Gastroesophageal sphincter (tissue), 4 donors: ENCODE data around the gene VPS33A. TPM values are rescaled to one million over a fixed set of nuclear protein-coding genes. Genes with fewer than 3 reads are reported as not detected.

Experiments
- ATAC-seq: fragments of 150-250 bp; one replicate; pipeline ENCODE4 v1.9.1; 2016; ENCODE audit warnings: mild to moderate bottlenecking, moderate library complexity
- H3K27ac ChIP-seq, 4 donors: fragments of 200-600 bp; sonication (generic) in 3 of 4; 1 replicate in 3 of 4; 2 replicates in 1 of 4; pipeline ENCODE4 v1.5.1; 2016 to 2019
- H3K27me3 ChIP-seq: fragments of 200-600 bp; sonication (generic); one replicate; pipeline ENCODE4 v1.5.1; 2019
- H3K36me3 ChIP-seq, 2 donors: fragments of 200-600 bp; sonication (generic); one replicate each; pipeline ENCODE4 v1.5.1; 2019; ENCODE audit warnings: control low read depth in 1 of 2
- H3K4me1 ChIP-seq, 3 donors: fragments of 200-600 bp; sonication (generic); 1 replicate in 2 of 3; 2 replicates in 1 of 3; pipeline ENCODE4 v1.5.1; 2016 to 2019; ENCODE audit warnings: control low read depth in 2 of 3
- H3K4me3 ChIP-seq, 2 donors: fragments of 200-600 bp; sonication (generic); one replicate each; pipeline ENCODE4 v1.5.1; 2019; ENCODE audit warnings: mild to moderate bottlenecking in 1 of 2, moderate library complexity in 1 of 2
- H3K9me3 ChIP-seq, 3 donors: fragments of 200-600 bp; sonication (generic); one replicate each; pipeline ENCODE4 v1.5.1; 2017 to 2019; ENCODE audit warnings: control low read depth in 2 of 3
- CTCF ChIP-seq, 4 experiments: fragments of 200-600 bp in 2 of 4; fragments of 450-650 bp in 2 of 4; sonication (generic) in 1 of 4; IDR thresholded peaks; one replicate each; pipeline ENCODE4 v1.5.1; 2017 to 2019; ENCODE audit warnings: antibody characterized with exemption in 4 of 4, mild to moderate bottlenecking in 2 of 4, moderate library complexity in 2 of 4
- EP300 ChIP-seq: sonication (generic); formaldehyde crosslinking; IDR thresholded peaks from one replicate; pipeline ENCODE4 v1.6.1; 2017; ENCODE audit warnings: antibody characterized with exemption, mild to moderate bottlenecking
- POLR2A ChIP-seq, 2 donors: fragments of 450-650 bp; IDR thresholded peaks; one replicate each; pipeline ENCODE4 v1.6.1; 2017; ENCODE audit warnings: antibody characterized with exemption in 2 of 2, mild to moderate bottlenecking in 2 of 2, moderate library complexity in 1 of 2
- POLR2AphosphoS5 ChIP-seq: sonication (generic); formaldehyde crosslinking; IDR thresholded peaks from one replicate; pipeline ENCODE4 v1.6.1; 2017; ENCODE audit warnings: antibody characterized with exemption
- WGBS, 2 donors: methylation state at CpG; one replicate each; pipeline ENCODE4 v1.1.5; 2018; ENCODE audit warnings: low coverage in 1 of 2; 5-methylcytosine and 5-hydroxymethylcytosine counted together
- total RNA-seq, 4 donors: library from RNA; depleted of rRNA; stranded (reverse); fragments of >200 nt; gene quantifications; one replicate each; pipeline ENCODE4 v1.1.0, GENCODE V29; 2016

VPS33A gene
- total RNA-seq, 4 donors from 2014 or later, result 13.0 to 15.1 (median 13.6) TPM

GRCh38 chr12:122225683-122226365 is 40.5 kb downstream of the VPS33A start, which contains the start of gene DIABLO:
Gene DIABLO (minus strand): TSS chr12:122226052. CDS start chr12:122226014, 38 bp downstream.
- Histone ChIP-seq H3K27me3 (no peaks in the 10 kb centered on the region), H3K4me1 (peaks cover 2 to 38% (median 13%) of the 10 kb centered on the region in 3 donors), H3K9me3 (no peaks in the 10 kb centered on the region), H3K27ac (peak within 1 kb of the TSS; percentile 84 to 99 (median 96)), H3K4me3 (peak within 1 kb of the TSS; percentile 62 to 95), H3K36me3 (peaks cover 0 to 59% of the 10 kb centered on the region in 2 donors)
- 1% methylated on average over 13 of the region's 74 CpGs; no CpG with 5 or more reads in 1 of the 2 donors for WGBS, 2 donors
- TF ChIP-seq EP300, result no peak
- peak; percentile 99 for TF ChIP-seq POLR2AphosphoS5
- TF ChIP-seq CTCF (IDR thresholded peaks at IDR 0.05), result no peak
- TF ChIP-seq POLR2A (IDR thresholded peaks at IDR 0.05), result peak; percentile 96 to 97
- peak; percentile 98 for ATAC-seq

GRCh38 chr12:122216445-122216844 is 49.8 kb downstream of the VPS33A start:
- no peaks in the 10 kb centered on the region for H3K27me3 ChIP-seq

DNA sequence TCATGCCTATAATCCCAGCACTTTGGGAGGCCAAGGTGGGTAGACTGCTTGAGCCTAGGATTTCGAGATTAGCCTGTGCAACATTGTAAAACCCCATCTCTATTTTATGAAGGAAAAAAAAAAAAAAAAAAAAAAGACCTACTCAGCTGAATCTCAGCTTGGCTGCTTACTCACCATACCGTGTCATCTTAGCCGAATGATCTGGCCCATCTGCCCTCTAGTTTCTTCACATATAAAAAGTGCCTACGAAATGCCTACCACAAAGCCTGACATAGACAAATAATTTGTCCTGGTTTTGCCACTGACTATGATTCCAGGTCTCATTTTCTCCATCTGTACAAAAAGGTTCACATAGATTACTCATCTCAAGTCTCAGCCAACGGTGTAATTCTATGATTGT is 50.5 kb downstream of the VPS33A start:
- no peak for TF ChIP-seq POLR2AphosphoS5
- no peak for TF ChIP-seq CTCF (IDR thresholded peaks at IDR 0.05)
- TF ChIP-seq POLR2A (IDR thresholded peaks at IDR 0.05), result no peak
- no peak for TF ChIP-seq EP300
- Histone ChIP-seq H3K36me3 (peaks cover 0 to 100% of the 10 kb centered on the region in 2 donors), H3K27me3 (no peaks in the 10 kb centered on the region), H3K27ac (no peak overlapping the region), H3K9me3 (no peaks in the 10 kb centered on the region), H3K4me1 (no peaks in the 10 kb centered on the region), H3K4me3 (no peak overlapping the region)
- WGBS, 2 donors, result 36 to 56% methylated on average over 4 of the region's 5 CpGs
- no peak for ATAC-seq

More at GRCh38 chr12:122216445-122216844, 49.8 kb downstream of the VPS33A start:
- 100% methylated on average over 1 of the region's 1 CpG for WGBS, 2 donors
- Histone ChIP-seq H3K4me3 (no peak overlapping the region), H3K4me1 (no peaks in the 10 kb centered on the region), H3K9me3 (no peaks in the 10 kb centered on the region), H3K36me3 (peaks cover 0 to 100% of the 10 kb centered on the region in 2 donors), H3K27ac (no peak overlapping the region)
- ATAC-seq, result no peak
- no peak for TF ChIP-seq POLR2A (IDR thresholded peaks at IDR 0.05)
- TF ChIP-seq EP300, result no peak
- no peak for TF ChIP-seq POLR2AphosphoS5
- no peak for TF ChIP-seq CTCF (IDR thresholded peaks at IDR 0.05)

GRCh38 chr12:122208073-122208820 is 58.0 kb downstream of the VPS33A start:
- H3K4me3 ChIP-seq, result no peak overlapping the region
- H3K9me3 ChIP-seq, result no peaks in the 10 kb centered on the region
- peaks cover 0 to 67% of the 10 kb centered on the region in 2 donors for H3K36me3 ChIP-seq
- ATAC-seq, result no peak
- TF ChIP-seq EP300 (no peak), POLR2AphosphoS5 (no peak), POLR2A (IDR thresholded peaks at IDR 0.05) (no peak), CTCF (IDR thresholded peaks at IDR 0.05) (no peak)
- H3K4me1 ChIP-seq, result peaks cover 0 to 28% (median 6%) of the 10 kb centered on the region in 3 donors
- H3K27me3 ChIP-seq, result peaks cover 25% of the 10 kb centered on the region
- WGBS, 2 donors, result 91% methylated on average over 5 of the region's 18 CpGs; no CpG with 5 or more reads in 1 of the 2 donors
- no peak overlapping the region for H3K27ac ChIP-seq
